HL-60/S4 (cell line): Measurements from ENCODE around the gene DQX1.

Experiments
- in situ Hi-C: fragments of 300-500 bp; cut with MboI; formaldehyde crosslinking; loops from 2 replicates; pipeline ENCODE4 v1.14.3; 2022; ENCODE audit warnings: low sequenced_read_pairs

The DQX1 gene

GRCh38 chr2:74497777-74498499 is 28.1 kb downstream of the DQX1 start:
- in situ Hi-C loops = no loop called here

DNA sequence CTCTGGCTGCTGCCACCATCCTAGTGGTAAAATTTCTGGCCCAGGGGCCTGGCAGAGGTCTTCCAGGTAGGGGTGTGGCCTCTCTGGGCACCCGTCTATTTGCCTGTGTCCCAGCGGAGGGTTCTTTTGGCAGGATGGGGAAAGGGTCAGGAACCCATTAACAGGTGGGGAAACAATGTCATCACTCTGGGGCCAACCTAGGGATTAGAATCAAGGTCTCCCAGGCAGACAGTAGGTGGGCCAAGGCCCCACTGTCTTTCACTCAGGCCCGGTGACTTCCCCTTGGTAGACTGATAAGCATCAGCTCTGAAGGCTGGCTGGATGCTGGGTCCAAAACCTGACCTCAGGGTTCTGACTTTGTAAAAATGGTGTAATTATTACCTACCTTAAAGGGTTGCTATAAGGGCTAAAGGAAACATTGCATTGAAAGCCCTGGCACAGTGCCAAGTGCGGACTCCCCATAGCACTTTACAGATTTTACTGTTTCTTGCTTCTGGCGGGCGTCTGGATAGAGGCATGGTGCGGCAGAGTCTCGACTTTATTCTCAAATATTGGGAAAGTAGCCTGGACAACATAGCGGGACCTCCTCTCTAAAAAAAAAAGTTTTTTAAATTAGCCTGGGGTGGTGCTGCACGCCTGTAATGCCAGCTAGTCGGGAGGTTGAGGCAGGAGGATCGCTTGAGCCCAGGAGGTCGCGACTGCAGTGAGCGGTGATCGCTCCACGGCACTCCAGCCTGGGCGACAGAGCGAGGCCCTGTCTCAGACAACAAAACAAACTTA is 28.8 kb downstream of the DQX1 start:
- in situ Hi-C loops = no loop called here

DNA sequence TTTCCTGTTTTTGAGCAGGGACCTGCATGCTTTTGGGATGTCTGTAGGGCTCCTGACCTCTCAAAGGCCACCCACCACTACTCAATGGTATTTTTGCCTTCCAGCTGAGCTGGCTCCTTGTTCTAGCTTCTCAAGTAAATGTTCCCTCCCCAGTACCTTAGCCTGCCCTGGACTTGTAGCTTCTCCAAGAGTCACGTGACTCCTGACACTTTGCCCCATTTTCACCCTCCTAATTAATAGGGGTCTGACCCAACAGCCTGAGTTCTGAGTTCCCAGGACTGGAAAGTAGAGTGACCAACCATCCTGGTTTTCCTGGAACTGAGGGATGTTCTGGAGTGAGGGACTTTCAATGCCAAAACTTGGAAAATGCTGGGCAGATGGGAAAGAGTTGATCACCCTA is 30.6 kb downstream of the DQX1 start:
- in situ Hi-C loops = no loop called here

GRCh38 chr2:74493546-74493945 is 32.5 kb downstream of the DQX1 start:
- in situ Hi-C loops = no loop called here

DNA sequence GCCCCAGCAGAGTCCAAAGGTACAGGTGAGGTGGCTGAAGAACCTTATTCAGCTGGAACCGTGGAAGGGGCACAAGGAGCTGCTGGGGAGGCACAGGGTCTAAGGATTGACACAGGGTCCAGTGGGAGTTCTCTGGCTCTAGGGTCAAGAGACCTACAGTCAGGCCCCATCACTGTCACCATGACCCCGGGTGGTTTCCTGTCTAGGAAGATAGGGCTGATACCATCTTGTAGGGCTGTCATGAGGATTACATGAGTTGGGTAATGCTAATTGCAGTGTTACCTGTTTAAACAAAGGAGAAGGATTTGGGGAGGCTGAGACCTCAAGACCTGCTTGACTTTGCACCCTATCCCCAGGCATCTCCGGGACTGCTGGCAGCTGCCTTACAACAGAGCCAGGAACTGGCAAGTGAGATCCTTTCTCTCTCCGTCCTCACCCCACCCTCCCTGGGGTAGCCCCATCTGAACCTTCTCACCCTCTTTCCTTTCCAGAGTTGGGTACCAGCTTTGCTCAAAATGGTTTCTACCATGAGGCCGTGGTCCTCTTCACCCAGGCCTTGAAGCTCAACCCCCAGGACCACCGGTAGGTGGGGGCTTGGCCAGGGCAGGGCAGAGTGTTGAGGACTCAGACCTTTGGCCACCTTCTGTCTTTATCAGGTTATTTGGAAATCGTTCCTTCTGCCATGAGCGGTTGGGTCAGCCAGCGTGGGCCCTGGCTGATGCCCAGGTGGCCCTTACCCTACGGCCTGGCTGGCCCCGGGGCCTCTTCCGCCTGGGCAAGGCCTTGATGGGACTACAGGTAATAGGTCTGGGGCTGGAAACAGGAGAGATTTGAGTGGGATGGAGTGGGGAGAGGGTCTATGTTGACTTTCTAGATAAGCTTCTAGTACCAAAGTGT is 34.1 kb downstream of the DQX1 start:
- in situ Hi-C loops = no loop called here

GRCh38 chr2:74489906-74490305 is 36.1 kb downstream of the DQX1 start:
- in situ Hi-C loops = loop anchor here (10.0 kb wide), 1 partner anchor 95 kb away; no protein-coding TSS in a partner anchor

- in situ Hi-C loops = loop anchor here (10.0 kb wide), 1 partner anchor 96 kb away; no protein-coding TSS in a partner anchor
Measured at GRCh38 chr2:74488643-74489481, 37.2 kb downstream of the DQX1 start.

- in situ Hi-C loops = loop anchor here (10.0 kb wide), 1 partner anchor 99 kb away; no protein-coding TSS in a partner anchor
Measured at GRCh38 chr2:74486141-74486540, 39.9 kb downstream of the DQX1 start.

- in situ Hi-C loops = loop anchor here (10.0 kb wide), 1 partner anchor 101 kb away; no protein-coding TSS in a partner anchor
Measured at GRCh38 chr2:74483675-74484164, 42.3 kb downstream of the DQX1 start.

DNA sequence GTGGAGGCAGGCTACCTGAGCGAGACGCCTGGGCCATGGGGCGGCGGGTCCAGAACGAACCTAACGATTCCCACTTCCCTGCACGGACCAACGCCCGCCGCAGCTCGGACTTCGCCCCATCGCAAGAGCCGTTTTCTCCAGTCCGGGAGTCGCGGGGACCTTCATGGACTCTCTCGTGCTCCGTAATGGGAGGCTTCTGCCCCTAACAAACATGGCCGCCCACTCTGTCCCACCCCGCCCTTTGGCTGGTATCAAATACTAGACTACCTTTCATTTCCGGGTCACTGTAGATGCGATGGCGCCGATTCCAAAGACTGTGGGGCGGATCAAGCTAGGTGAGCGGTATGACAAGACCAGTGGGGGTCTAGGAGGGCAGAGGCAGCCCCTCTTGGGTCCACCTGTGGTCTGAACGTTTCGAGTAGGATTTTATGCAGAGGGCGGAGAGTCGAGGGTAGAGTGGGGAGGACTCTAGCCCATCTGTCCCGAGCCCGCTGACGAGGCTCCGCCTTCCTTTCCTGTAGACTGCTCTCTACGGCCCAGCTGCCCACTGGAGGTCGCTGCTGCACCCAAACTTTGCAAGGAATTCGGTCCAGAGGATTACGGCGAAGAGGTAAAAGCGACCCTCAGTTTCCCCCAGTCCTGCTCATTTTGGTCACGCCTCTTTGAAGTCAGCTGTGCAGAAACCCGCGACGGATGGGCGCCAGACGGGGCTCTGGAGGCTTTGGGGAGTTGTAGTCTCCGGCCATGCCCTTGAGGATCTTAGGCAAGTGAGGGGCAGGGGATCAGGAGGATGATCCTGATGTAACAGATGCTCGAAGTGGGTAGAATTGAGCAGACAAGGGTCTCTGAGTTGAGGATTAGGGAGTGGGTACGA is 43.0 kb downstream of the DQX1 start, which contains the start of the genes CCDC142 and TTC31:
Gene CCDC142 (minus strand): TSS at position 198 of the 874 bp plus-strand sequence. CDS start 161 bp downstream, at position 37.
Gene TTC31 (plus strand): TSS at position 281 of the 874 bp plus-strand sequence. CDS start 15 bp downstream, at position 296.
- in situ Hi-C loops = loop anchor here (10.0 kb wide), 1 partner anchor 102 kb away; no protein-coding TSS in a partner anchor

- in situ Hi-C loops = loop anchor here (10.0 kb wide), 1 partner anchor 103 kb away; no protein-coding TSS in a partner anchor
Measured at GRCh38 chr2:74481961-74482800, 43.9 kb downstream of the DQX1 start.

DNA sequence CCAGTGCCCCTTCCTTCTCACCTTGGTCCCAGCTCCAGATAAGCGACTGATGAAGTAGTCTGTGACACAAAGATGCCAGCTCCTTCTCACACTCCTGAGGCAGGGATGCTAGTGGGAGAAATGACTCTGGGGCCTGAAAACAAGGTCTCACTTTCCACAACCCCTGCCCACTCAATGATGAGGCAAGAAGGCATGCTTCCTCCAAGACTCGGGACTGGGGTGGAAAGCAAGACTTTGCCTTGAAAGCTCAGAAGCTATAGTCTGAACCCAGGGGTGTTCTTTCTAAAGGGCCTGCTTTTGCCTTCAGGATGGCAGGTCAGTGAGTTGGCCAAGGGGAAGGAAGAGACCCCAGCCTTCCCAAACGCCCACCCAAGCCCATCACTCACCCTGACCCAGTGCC is 44.6 kb downstream of the DQX1 start:
- in situ Hi-C loops = loop anchor here (10.0 kb wide), 1 partner anchor 103 kb away; no protein-coding TSS in a partner anchor

- in situ Hi-C loops = no loop called here
Measured at GRCh38 chr2:74474899-74475298, 51.1 kb downstream of the DQX1 start.

DNA sequence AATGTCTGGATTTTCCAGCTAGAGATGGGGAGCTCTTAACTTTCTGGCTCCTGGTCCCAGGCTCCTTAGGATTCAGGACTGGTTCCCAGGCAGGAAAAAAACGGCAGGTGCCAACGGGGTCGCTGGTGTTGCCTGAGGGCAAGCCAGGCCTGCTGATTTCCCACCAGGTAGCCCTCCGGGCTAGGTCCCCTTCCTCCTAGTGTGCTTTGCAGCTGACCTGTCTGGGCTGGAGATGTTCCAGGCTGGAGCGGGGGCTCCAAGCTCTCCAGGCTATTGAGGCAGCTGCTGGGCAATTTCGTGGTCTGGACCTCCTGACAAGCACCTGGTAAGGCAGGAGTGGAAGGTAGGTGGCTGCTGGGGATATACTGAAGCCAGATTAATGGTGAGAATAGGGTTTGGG is 51.5 kb downstream of the DQX1 start:
- in situ Hi-C loops = no loop called here

DNA sequence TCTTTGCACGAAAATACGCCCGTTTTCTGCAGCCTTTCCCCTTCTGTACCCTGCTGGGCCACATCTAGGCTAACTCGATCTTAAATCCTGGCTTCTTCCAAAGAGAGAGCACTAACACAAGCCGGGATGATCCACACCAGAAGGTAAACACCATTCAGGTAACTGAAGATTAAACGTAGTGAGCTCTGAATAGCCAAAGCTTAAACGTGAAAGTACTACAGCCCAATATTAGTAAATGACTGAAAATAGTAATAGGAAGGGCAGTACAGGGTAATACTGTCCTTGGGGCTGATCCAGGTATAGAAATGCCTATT is 53.1 kb downstream of the DQX1 start:
- in situ Hi-C loops = no loop called here

- in situ Hi-C loops = no loop called here
Measured at GRCh38 chr2:74472086-74472944, 53.7 kb downstream of the DQX1 start, which contains the start of gene MRPL53. MRPL53 (minus strand) TSS chr2:74472680; CDS start chr2:74472660, 20 bp downstream.
